ENCODE measurements around the gene AMPD3. TPM values are rescaled to one million over a fixed set of nuclear protein-coding genes. Genes with fewer than 3 reads are reported as not detected.

Gene AMPD3
- polyA plus RNA-seq, 1 donor from 2014 or later, result not detected

- Histone ChIP-seq H3K9me3 (ENCODE audit: low read length) (no peaks in the 10 kb centered on the region), H3K27ac (ENCODE audit: low read length) (no peak overlapping the region), H3F3A (ENCODE audit: insufficient read depth, low read length, poor library complexity, severe bottlenecking) (no peaks in the 10 kb centered on the region), H4K20me1 (ENCODE audit: insufficient read depth) (no peaks in the 10 kb centered on the region), H3K4me3 (ENCODE audit: low read length) (no peak overlapping the region), H2AFZ (ENCODE audit: low read depth, low read length) (no peak overlapping the region), H3K27me3 (ENCODE audit: insufficient read depth, low read depth, low read length) (no peaks in the 10 kb centered on the region), H3K9me2 (ENCODE audit: insufficient read depth, low read length) (no peaks in the 10 kb centered on the region), H3K4me2 (ENCODE audit: low read length) (no peak overlapping the region), H3K9ac (ENCODE audit: low read length) (no peak overlapping the region), H3K79me2 (replicated peaks; ENCODE audit: insufficient read depth, low read length) (no peaks in the 10 kb centered on the region), H3K36me3 (ENCODE audit: insufficient read depth, low read length) (no peaks in the 10 kb centered on the region)
- TF ChIP-seq RAD21 (conservative IDR thresholded peaks at IDR 0.05) (no peak), EZH2 (IDR thresholded peaks at IDR 0.05; ENCODE audit: borderline replicate concordance, insufficient read depth, low read length, poor library complexity, severe bottlenecking) (no peak), SMC3 (conservative IDR thresholded peaks at IDR 0.05; ENCODE audit: poor library complexity) (no peak), MXI1 (conservative IDR thresholded peaks at IDR 0.05; ENCODE audit: poor library complexity, severe bottlenecking) (no peak), POLR2AphosphoS5 (IDR thresholded peaks at IDR 0.05) (no peak), EP300 (conservative IDR thresholded peaks at IDR 0.05; ENCODE audit: poor library complexity, severe bottlenecking) (no peak)
- TF ChIP-seq, protein P1, sequence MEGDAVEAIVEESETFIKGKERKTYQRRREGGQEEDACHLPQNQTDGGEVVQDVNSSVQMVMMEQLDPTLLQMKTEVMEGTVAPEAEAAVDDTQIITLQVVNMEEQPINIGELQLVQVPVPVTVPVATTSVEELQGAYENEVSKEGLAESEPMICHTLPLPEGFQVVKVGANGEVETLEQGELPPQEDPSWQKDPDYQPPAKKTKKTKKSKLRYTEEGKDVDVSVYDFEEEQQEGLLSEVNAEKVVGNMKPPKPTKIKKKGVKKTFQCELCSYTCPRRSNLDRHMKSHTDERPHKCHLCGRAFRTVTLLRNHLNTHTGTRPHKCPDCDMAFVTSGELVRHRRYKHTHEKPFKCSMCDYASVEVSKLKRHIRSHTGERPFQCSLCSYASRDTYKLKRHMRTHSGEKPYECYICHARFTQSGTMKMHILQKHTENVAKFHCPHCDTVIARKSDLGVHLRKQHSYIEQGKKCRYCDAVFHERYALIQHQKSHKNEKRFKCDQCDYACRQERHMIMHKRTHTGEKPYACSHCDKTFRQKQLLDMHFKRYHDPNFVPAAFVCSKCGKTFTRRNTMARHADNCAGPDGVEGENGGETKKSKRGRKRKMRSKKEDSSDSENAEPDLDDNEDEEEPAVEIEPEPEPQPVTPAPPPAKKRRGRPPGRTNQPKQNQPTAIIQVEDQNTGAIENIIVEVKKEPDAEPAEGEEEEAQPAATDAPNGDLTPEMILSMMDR (IDR thresholded peaks at IDR 0.05; ENCODE audit: poor library complexity, severe bottlenecking), result no peak
Observed at GRCh38 chr11:10490398-10491241, 35.6 kb downstream of the AMPD3 start.

DNA sequence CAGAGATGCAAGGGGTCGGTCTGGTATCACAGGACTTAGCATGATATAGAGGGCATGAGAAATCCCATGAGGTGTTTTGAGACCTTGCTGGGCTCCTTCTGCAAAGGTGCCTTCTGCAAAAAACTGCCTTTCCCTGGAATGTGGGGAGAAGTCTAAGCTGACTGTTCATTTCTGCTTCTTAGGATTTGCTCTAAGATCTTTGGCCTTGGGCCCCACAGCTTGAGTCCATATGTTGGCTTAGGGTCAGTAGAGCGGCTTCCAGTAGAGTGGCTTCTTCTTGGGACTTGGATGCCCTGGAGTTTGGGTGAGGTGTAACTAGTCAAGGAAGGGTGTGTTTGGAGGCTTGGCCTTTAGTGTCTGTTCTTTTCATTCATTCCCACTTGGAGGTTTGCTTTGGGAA lies 37.0 kb downstream of the AMPD3 start:
- Histone ChIP-seq H4K20me1 (ENCODE audit: insufficient read depth) (no peaks in the 10 kb centered on the region), H2AFZ (ENCODE audit: low read depth, low read length) (no peak overlapping the region), H3K4me2 (ENCODE audit: low read length) (no peak overlapping the region), H3K4me3 (ENCODE audit: low read length) (no peak overlapping the region), H3F3A (ENCODE audit: insufficient read depth, low read length, poor library complexity, severe bottlenecking) (no peaks in the 10 kb centered on the region), H3K9ac (ENCODE audit: low read length) (no peak overlapping the region), H3K79me2 (replicated peaks; ENCODE audit: insufficient read depth, low read length) (no peaks in the 10 kb centered on the region), H3K27me3 (ENCODE audit: insufficient read depth, low read depth, low read length) (no peaks in the 10 kb centered on the region), H3K9me3 (ENCODE audit: low read length) (no peaks in the 10 kb centered on the region), H3K9me2 (ENCODE audit: insufficient read depth, low read length) (no peaks in the 10 kb centered on the region), H3K36me3 (ENCODE audit: insufficient read depth, low read length) (no peaks in the 10 kb centered on the region), H3K27ac (ENCODE audit: low read length) (no peak overlapping the region)
- TF ChIP-seq MXI1 (conservative IDR thresholded peaks at IDR 0.05; ENCODE audit: poor library complexity, severe bottlenecking) (no peak), TAF1 (IDR thresholded peaks at IDR 0.05; ENCODE audit: low read depth) (no peak), EP300 (conservative IDR thresholded peaks at IDR 0.05; ENCODE audit: poor library complexity, severe bottlenecking) (no peak), SMC3 (conservative IDR thresholded peaks at IDR 0.05; ENCODE audit: poor library complexity) (no peak), POLR2AphosphoS5 (IDR thresholded peaks at IDR 0.05) (no peak), EZH2 (IDR thresholded peaks at IDR 0.05; ENCODE audit: borderline replicate concordance, insufficient read depth, low read length, poor library complexity, severe bottlenecking) (no peak), RAD21 (conservative IDR thresholded peaks at IDR 0.05) (no peak)
- TF ChIP-seq, protein P1 (IDR thresholded peaks at IDR 0.05; ENCODE audit: poor library complexity, severe bottlenecking), result no peak
- TF ChIP-seq, protein P2, sequence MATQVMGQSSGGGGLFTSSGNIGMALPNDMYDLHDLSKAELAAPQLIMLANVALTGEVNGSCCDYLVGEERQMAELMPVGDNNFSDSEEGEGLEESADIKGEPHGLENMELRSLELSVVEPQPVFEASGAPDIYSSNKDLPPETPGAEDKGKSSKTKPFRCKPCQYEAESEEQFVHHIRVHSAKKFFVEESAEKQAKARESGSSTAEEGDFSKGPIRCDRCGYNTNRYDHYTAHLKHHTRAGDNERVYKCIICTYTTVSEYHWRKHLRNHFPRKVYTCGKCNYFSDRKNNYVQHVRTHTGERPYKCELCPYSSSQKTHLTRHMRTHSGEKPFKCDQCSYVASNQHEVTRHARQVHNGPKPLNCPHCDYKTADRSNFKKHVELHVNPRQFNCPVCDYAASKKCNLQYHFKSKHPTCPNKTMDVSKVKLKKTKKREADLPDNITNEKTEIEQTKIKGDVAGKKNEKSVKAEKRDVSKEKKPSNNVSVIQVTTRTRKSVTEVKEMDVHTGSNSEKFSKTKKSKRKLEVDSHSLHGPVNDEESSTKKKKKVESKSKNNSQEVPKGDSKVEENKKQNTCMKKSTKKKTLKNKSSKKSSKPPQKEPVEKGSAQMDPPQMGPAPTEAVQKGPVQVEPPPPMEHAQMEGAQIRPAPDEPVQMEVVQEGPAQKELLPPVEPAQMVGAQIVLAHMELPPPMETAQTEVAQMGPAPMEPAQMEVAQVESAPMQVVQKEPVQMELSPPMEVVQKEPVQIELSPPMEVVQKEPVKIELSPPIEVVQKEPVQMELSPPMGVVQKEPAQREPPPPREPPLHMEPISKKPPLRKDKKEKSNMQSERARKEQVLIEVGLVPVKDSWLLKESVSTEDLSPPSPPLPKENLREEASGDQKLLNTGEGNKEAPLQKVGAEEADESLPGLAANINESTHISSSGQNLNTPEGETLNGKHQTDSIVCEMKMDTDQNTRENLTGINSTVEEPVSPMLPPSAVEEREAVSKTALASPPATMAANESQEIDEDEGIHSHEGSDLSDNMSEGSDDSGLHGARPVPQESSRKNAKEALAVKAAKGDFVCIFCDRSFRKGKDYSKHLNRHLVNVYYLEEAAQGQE (IDR thresholded peaks at IDR 0.05; ENCODE audit: borderline replicate concordance), result no peak

All from neural cell (in vitro differentiated cells).